HL-60 (cell line): ENCODE measurements around the gene PARVB.

Experiments
- GABPA ChIP-seq: IDR thresholded peaks from 2 replicates; pipeline ENCODE4 v1.6.1; 2012; ENCODE audit warnings: low read depth
- POLR2AphosphoS5 ChIP-seq: IDR thresholded peaks from 2 replicates; pipeline ENCODE4 v1.6.1; 2012; ENCODE audit warnings: low read depth
- TF ChIP-seq, protein P1 (sequence below): IDR thresholded peaks from one replicate; pipeline ENCODE4 v1.5.1; 2011; ENCODE audit warnings: low read length, control low read depth, inconsistent platforms; ENCODE audit not compliant: insufficient read depth
- TF ChIP-seq, protein P2 (sequence below): IDR thresholded peaks from 2 replicates; pipeline ENCODE4 v1.6.1; 2012; ENCODE audit warnings: low read depth; ENCODE audit not compliant: insufficient replicate concordance

DNA sequence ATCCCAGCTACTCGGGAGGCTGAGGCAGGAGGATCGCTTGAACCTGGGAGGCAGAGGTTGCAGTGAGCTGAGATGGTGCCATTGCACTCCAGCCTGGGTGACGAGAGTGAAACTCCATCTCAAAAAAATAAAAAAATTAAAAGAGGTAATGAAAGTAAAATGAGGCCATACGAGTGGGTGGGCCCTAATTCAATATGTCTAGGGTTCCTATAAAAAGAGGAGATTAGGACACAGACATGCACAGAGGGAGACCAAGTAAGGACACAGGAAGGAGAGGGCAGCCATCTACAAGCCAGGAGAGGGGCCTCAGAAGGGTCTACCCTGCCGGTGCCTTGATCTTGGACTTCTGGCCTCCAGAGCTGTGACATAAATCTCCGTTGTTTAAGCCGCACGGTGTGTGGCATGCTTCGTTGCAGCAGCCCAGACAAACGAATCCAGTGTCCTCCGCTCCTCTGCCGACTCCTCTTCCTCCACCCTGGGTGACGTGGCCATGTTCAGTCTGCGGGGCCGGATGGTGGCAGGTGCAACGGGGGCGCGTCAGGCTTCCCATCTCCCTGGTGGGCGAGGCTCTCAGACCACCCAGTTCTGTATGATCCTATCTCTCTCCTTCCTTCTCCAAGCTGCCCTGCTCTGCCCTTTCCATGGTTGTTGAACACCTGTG lies 105.0 kb downstream of the PARVB start:
- TF ChIP-seq GABPA (no peak), POLR2AphosphoS5 (no peak)
- TF ChIP-seq, protein P1, sequence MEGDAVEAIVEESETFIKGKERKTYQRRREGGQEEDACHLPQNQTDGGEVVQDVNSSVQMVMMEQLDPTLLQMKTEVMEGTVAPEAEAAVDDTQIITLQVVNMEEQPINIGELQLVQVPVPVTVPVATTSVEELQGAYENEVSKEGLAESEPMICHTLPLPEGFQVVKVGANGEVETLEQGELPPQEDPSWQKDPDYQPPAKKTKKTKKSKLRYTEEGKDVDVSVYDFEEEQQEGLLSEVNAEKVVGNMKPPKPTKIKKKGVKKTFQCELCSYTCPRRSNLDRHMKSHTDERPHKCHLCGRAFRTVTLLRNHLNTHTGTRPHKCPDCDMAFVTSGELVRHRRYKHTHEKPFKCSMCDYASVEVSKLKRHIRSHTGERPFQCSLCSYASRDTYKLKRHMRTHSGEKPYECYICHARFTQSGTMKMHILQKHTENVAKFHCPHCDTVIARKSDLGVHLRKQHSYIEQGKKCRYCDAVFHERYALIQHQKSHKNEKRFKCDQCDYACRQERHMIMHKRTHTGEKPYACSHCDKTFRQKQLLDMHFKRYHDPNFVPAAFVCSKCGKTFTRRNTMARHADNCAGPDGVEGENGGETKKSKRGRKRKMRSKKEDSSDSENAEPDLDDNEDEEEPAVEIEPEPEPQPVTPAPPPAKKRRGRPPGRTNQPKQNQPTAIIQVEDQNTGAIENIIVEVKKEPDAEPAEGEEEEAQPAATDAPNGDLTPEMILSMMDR: no peak
- TF ChIP-seq, protein P2, sequence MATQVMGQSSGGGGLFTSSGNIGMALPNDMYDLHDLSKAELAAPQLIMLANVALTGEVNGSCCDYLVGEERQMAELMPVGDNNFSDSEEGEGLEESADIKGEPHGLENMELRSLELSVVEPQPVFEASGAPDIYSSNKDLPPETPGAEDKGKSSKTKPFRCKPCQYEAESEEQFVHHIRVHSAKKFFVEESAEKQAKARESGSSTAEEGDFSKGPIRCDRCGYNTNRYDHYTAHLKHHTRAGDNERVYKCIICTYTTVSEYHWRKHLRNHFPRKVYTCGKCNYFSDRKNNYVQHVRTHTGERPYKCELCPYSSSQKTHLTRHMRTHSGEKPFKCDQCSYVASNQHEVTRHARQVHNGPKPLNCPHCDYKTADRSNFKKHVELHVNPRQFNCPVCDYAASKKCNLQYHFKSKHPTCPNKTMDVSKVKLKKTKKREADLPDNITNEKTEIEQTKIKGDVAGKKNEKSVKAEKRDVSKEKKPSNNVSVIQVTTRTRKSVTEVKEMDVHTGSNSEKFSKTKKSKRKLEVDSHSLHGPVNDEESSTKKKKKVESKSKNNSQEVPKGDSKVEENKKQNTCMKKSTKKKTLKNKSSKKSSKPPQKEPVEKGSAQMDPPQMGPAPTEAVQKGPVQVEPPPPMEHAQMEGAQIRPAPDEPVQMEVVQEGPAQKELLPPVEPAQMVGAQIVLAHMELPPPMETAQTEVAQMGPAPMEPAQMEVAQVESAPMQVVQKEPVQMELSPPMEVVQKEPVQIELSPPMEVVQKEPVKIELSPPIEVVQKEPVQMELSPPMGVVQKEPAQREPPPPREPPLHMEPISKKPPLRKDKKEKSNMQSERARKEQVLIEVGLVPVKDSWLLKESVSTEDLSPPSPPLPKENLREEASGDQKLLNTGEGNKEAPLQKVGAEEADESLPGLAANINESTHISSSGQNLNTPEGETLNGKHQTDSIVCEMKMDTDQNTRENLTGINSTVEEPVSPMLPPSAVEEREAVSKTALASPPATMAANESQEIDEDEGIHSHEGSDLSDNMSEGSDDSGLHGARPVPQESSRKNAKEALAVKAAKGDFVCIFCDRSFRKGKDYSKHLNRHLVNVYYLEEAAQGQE: no peak
